NCI-H2081 (cell line): ENCODE measurements around the gene ZNF23.

Source experiments
- DNase-seq, 2 experiments: peaks; one replicate each; lab custom pipeline; 2025; lab: John Stamatoyannopoulos, UW

Gene ZNF23

DNA sequence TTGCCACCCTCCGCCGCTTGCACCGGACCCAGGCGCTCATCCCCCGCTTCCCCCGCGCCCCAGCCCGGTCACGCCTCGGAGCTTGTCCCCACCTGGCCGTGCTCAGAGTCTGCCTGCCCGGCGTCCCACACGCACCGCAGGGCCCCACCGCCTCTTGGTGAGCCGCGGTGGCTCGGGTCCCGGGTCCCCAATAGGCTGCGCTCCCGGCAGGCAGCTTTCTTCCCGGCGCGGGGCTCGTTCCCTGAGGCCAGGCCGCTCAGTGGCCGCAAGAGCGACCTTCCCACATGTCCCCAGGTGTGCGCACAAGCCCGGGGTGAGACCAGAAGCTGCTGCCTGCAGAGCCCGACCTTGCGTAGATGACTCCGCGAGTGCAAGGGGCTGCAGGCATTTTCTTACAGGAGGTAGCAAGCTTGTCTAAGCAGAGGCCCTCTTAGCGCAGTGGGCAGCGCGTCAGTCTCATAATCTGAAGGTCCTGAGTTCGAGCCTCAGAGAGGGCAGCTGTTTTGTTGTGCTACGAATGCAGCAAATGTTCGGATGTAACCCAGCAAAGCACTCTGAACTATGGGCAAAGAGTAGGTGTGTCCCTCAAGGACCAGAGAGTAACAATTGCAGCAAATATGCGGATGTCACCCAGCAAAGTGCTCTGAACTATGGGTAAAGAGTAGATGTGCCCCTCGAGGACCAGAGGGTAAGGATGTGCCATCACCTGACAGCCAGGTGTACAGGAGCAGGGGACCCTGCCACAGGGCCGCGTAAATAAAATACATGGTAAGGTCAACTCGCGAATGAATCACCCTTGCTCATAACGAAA, 35.8 kb downstream of the ZNF23 start:
- no peak for DNase-seq

DNA sequence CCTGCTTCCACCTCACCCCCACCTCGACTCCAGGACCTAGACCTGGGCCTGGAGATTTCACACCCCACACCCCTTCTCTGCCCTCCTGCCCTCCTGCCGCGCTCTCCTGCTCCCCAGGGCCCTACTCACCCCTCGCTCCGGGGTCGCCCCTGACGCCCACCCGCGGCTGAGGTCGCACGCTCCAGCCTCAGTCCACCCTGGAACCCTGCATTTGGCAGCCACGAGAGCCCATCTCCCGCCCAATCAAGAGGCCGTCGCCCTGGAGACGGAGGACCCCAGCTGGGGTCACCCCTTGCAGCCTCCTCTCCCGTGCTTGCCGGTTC, 36.3 kb downstream of the ZNF23 start:
- DNase-seq, result no peak

DNA sequence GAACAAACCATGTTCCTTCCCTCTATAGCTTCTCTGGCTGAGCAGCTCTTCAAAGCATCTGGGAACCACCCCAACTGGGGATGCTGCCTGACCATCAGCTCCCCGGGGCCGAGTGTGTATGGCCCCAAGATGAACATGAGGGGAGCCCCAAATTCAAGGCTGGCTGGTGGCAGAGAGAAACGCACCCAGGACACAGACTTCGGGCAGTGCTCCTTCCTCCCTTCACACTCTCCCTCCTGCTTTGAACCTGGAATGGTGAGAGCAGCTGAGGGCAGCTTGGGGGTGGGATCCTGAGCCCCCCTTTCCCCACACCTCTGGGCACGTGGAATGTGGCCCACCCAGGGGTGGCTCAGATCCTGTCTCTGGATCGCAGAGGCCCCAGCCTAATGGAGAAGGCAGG, 37.4 kb downstream of the ZNF23 start:
- DNase-seq, result no peak

- no peak for DNase-seq
Observed at GRCh38 chr16:71423865-71424264, 38.2 kb downstream of the ZNF23 start.

GRCh38 chr16:71423016-71423415, 39.0 kb downstream of the ZNF23 start:
- DNase-seq, result no peak

DNA sequence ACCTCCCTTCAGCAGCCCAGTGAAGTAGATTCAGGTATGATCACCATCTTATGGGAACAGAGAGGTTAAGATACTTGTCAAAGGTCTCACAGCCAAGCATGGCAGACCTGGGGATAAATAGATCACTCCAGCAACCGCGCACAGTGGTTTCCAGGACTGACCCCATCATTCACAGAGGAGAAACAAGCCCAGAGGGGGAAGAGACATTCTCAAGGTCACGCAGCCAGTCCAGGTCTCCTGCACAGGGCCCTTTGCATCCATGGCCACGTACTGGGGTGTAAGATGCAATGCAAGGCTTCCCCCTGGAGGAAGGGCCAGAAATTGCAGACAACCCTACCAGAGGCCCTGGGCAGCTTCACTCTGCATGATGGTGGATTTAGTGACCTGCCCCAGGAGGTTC, 40.1 kb downstream of the ZNF23 start:
- peak in 1 of 2 experiments; percentile 0 for DNase-seq

DNA sequence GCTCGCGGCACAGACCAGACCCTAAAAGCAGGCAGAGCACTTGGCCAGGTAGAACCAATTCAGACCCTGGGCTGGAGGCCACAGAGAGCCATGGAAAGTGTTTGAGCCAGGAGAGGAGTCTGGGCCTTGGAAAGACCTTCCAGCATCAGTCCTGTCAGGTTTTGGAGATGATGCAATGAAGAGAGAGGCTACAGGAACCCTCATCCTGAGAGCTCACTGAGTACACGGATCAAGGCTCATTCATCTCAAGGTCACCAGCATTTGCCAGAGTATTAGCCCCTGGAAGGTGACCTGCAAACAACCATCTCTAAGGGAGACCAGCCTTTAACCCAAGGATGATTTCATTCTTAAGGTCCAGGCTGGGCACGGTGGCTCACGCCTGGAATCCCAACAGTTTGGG, 48.0 kb downstream of the ZNF23 start:
- DNase-seq, result no peak

GRCh38 chr16:71413341-71413740, 48.7 kb downstream of the ZNF23 start:
- no peak for DNase-seq

DNA sequence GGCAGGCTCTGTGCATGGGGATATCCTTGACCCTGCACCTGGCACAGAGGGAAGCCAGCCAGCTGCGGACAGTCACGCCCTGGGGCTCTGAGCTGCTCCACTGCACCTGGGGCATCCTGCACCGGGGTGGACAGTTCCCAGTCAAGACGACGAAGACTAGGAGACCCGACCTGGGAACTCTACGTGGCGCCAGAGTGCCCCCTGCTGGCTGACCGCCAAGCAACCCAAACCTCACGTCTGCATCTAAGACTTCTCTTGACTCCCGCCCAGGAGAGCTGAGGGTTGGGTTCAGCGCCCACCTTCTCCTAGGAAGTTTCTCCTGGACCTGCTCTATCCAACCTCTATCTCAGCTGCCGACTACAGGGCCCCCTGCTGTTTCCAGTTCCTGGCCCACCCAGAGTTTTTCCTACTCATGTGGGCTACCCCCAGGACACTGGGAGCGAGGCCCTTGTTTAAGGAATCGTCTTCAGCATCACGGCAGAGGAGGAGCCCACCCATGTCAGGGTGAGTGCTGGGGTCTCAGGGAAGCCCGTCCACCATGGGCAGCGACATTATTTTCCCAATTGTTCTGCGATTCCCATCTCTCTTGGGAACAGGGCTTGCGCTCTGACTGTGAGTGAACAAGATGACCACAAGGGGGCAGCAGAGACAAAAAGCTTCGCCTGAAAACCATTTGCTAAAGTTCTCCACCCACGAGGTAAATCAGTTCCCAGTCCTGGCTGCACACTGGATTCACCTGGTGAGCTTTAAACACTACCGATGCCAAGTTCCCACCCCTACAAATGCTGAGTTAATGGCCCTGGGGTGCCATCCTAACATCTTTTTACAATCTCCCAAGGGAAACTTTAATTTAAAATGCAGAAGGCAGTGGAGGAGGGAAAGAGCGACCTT, 49.5 kb downstream of the ZNF23 start:
- DNase-seq, result peak; percentile 72 to 74

GRCh38 chr16:71410146-71410545, 51.9 kb downstream of the ZNF23 start:
- no peak for DNase-seq

DNA sequence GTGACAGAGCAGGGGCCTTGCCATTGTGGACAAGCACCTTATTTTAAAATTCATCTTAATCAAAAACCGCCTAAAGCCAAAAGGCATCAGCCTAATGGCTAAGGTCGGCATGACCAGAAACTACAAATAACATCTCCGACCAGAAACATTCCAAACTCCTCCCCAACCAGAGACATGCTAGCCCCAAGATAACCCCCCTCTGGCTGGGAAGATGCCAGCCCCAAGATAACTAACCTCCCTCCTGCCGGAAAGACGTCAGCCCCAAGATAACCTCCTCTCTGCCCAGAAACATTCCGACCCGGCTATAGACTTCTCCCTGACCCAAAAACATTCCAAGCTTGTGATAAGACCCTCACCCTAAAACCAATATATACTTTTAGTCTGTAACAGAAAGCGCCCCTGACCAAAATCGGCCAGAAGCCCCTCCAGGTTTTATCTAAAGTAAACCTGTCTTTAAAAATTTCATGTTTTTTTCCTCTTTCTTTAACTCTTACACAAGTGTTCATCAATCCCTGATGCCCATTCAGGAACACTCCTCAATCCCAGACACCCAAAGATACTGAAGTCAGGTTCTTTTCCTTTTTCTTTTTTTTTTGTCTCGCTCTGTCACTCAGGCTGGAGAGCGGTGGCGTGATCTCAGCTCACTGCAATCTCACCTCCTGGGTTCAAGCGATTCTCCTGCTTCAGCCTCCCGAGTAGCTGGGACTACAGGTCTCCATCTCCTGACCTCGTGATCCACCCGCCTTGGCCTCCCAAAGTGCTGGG, 52.9 kb downstream of the ZNF23 start:
- no peak for DNase-seq

DNA sequence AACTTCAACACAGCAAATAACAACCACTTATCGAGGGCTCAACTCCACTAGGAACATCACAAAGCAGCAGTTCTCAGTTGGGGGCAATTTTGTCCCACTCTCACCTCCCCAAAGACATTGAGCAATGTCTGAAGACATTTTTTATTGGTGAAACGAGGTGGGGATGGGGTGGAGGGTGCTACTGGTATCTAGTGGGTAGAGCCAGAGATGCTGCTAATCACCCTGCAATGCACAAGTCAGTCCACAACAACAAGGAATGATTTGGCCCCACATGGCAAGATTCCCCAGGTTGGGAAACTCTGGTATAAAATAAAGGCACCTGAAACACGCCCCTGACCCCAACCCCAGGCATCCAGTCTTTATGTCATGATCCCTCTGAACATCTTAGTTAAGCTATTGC, 53.5 kb downstream of the ZNF23 start:
- DNase-seq, result no peak

DNA sequence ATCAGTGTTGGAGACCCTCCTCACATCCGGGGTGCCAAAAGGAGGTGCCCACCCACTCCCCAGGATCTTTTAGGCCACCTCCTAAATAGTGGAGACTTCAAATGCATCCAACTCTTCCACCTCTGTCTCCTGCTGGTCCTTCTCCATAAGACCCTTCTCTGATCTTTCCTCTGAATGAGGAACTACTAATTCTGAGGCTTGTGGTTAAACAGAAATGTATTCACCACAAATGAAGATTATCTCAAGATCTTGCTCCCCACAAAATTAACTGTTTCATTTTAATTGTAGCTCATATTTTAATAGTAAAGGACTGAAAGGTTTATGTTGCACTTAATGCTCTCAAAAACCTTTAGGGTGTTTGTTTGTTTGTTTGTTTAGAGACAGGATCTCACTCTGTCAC, 54.3 kb downstream of the ZNF23 start:
- no peak for DNase-seq

GRCh38 chr16:71406724-71407123, 55.3 kb downstream of the ZNF23 start:
- DNase-seq, result no peak

- DNase-seq, result no peak
Observed at GRCh38 chr16:71406316-71406715, 55.7 kb downstream of the ZNF23 start.

- DNase-seq, result no peak
Observed at GRCh38 chr16:71404364-71404763, 57.7 kb downstream of the ZNF23 start.

DNA sequence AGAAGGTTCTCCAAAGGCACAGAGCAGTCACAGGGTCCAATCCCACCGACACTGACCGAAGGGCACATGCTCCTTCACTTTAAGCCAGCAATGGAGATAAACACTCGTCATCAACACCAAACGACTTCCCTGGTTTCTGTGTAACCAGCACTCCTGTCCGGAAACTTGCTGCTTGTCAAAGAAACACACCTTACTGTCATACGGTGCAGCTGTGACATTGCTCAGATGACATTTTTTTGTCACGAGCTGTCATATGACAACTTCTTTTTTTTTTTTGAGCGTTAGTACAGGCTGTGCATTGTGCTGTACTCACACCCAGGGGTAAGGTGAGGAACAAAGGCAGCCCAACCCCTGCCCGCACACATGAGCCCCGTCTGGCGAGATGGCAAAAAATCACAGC, 59.4 kb downstream of the ZNF23 start:
- DNase-seq, result no peak

GRCh38 chr16:71402007-71402406, 60.0 kb downstream of the ZNF23 start:
- no peak for DNase-seq

DNA sequence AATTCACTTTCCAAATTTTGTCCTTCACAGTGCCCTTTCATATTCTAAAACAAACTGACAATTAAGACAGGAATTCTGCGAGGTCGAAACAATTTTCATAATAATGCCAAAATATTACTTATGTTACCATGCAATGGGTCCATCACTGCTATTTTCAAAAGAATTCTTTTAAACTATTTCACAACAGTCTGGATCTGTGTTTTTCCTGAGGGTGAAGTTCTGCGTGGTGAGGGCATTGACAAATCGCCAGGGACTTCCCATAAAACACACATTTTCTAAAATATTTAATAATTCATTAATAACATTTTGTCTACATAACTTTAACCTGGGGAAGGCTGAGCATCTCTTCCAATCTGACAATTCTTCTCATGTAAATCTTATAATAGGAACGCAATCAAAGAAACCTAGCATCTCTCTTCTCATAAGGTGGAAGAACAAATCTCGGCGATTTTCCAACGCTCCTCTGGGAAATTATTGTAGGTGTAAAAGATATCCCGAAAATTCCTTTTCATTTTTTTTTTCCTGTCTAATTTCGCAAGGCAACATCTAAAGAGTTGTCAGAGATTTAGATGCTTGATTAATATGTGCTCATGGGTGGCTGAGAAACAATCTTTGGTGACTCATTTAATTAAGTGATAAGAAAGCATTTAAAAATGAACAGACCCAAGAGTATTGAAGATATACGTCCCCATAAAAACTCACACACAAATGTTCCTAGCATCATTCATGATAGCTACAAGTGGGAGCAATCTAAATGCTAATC, 62.1 kb downstream of the ZNF23 start:
- no peak for DNase-seq
